PC-9 (cell line): Measurements from ENCODE around the gene FOXO3.

Experiments
- CTCF ChIP-seq: fragments of 200-600 bp; sonication (generic); conservative IDR thresholded peaks from 2 replicates; pipeline ENCODE4 v1.6.1; 2017; ENCODE audit warnings: mixed run types, antibody characterized with exemption, mild to moderate bottlenecking, moderate library complexity
- EZH2 ChIP-seq: fragments of 200-600 bp; sonication (generic); IDR thresholded peaks from 2 replicates; pipeline ENCODE4 v1.8.0; 2017; ENCODE audit warnings: antibody characterized with exemption, low read depth

- TF ChIP-seq CTCF, result no peak
- no peak for TF ChIP-seq EZH2
Observed at GRCh38 chr6:108549241-108549640, 11.5 kb upstream of the FOXO3 start.
